ENCODE results near the gene SLC35F6.

Gene SLC35F6

DNA sequence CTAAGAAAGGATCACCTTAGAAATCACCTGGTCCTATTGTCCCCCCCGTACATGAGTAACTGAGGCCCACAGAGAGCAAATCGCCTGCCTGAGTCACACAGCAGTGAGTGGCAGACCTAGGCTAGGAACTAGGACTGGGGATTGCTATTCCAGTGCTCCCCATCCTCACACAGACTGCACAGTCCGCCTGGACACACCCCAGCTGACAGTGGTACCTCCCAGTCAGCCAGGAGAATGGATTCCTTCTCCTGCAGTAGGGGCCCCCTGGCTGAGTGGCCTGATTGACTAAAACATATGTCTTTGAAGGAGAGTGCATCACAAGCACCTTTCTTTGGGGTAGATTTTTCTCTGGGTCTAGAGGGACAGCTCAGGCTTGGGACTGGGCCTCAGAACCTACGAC is 32.4 kb upstream of the SLC35F6 start:
- TF ChIP-seq, protein P1, sequence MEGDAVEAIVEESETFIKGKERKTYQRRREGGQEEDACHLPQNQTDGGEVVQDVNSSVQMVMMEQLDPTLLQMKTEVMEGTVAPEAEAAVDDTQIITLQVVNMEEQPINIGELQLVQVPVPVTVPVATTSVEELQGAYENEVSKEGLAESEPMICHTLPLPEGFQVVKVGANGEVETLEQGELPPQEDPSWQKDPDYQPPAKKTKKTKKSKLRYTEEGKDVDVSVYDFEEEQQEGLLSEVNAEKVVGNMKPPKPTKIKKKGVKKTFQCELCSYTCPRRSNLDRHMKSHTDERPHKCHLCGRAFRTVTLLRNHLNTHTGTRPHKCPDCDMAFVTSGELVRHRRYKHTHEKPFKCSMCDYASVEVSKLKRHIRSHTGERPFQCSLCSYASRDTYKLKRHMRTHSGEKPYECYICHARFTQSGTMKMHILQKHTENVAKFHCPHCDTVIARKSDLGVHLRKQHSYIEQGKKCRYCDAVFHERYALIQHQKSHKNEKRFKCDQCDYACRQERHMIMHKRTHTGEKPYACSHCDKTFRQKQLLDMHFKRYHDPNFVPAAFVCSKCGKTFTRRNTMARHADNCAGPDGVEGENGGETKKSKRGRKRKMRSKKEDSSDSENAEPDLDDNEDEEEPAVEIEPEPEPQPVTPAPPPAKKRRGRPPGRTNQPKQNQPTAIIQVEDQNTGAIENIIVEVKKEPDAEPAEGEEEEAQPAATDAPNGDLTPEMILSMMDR (conservative IDR thresholded peaks at IDR 0.05; ENCODE audit: low read depth, low read length): no peak
- DNase-seq (ENCODE audit: low read depth): no peak

DNA sequence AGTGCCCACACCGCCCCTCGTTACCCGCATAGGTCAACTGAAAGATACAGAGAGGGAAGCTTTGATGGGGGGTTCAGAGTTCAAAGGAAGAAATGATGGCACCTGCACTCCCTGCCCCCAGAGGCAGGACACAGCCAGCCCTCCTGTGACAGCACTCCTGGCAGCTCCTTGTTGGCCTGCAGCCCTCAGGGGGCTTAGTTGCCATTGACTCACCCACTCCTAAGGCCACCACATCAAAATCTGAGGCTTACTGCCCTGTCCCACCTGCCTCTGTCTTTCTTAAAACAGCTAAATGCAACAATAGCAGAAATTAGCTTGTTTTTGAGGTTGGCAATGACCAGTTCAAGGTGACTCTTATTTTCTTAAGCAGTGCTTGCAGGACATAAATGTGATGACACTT is 31.6 kb upstream of the SLC35F6 start:
- H3K4me3 ChIP-seq (ENCODE audit: low read depth, low read length): no peak overlapping the region
- TF ChIP-seq, protein P1 (conservative IDR thresholded peaks at IDR 0.05; ENCODE audit: low read depth, low read length): no peak
- DNase-seq (ENCODE audit: low read depth): no peak

More for the DNA sequence above, 32.4 kb upstream of the SLC35F6 start:
- H3K4me3 ChIP-seq (ENCODE audit: low read depth, low read length): no peak overlapping the region

DNA sequence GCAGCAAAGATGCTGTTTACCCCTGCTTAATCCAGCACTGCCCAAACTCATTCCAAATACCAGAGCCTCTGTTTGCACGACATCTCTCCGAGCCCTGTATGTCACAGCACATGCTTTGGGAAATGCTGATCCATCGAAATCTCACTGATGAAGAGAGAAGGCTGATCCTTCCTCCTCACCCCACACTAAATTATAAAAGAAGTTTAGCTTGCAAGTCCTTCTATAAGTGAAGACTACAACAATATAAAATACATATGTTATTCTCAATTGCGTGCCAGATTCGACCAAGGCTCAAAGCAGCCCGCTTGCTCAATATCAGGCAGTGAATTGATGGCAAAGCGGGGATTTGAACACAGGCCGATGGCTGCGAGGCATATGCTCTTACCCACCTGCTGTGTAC is 30.7 kb upstream of the SLC35F6 start:
- H3K4me3 ChIP-seq (ENCODE audit: low read depth, low read length): no peak overlapping the region
- DNase-seq (ENCODE audit: low read depth): no peak
- TF ChIP-seq, protein P1 (conservative IDR thresholded peaks at IDR 0.05; ENCODE audit: low read depth, low read length): no peak

DNA sequence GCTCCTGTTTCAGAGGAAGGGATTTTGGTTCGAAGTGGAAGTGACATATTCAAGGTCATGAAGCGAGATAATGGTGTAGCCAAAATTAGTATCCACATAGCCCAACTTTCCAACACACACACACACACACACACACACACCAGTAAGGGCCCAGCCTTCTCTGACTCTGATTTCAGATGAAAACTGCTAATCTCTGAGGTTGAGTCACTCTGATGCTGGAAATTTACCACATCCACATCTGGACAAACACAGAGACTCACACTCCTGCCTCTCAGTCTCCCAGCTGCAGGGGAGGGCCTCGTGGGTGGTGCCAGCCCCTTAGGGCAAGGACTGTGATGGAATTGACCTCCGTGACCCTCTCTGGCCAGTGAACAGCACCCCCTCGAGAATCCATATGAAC is 29.0 kb upstream of the SLC35F6 start:
- TF ChIP-seq, protein P1 (conservative IDR thresholded peaks at IDR 0.05; ENCODE audit: low read depth, low read length): no peak
- DNase-seq (ENCODE audit: low read depth): peak; percentile 93

DNA sequence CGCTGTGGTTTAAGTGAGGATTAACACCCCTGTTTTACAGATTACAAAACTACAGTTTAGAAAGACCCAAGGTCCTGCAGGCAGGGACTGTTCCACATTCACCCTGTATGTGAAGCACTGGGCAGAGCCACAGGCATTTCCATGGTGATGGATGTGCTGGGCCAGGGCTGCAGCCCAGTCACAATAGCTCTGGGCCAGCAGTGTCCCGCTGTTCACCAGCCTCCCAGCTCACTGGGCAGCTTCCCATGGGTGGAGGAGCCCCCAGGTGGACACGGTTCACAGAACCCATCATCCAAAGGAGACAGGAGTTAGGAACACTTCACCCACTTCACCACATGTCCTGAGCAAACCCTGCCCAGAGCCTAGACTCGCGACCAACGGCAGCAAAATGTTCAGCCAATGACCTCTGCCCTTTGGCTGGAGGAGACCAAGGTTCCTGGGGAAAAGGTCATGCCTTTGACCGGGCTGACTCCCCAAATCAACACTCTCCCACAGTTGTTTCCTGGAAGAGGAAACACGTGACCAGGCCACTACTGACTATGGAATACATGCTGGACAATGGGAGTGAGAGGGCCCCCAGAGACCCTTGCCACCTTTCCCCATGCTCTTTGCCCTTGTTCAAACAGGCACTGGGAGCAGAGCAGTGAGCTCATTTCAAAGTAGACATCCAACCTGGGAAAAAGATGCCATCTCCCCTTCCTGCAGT is 28.0 kb upstream of the SLC35F6 start:
- TF ChIP-seq, protein P1 (conservative IDR thresholded peaks at IDR 0.05; ENCODE audit: low read depth, low read length): no peak
- H3K4me3 ChIP-seq (ENCODE audit: low read depth, low read length): no peak overlapping the region
- no peak for DNase-seq (ENCODE audit: low read depth)

More for the DNA sequence above, 29.0 kb upstream of the SLC35F6 start:
- no peak overlapping the region for H3K4me3 ChIP-seq (ENCODE audit: low read depth, low read length)

DNA sequence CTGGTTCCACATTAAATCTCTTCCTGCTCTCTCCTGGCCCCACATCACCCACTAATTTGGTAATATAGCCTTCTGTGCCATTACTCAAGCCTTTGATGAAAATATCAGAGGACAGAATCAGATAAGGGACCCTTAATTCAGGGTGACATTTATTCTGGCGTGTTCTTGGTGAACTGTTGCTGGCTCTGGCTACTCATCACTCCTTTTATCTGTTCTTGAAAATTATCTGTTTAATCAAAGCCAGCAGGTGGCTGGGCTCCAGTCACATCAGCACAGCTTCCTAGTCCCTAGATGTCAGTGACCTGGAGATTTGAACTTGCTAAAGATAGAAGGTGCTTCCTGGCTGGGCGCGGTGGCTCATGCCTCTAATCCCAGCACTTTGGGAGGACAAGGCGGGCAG is 26.9 kb upstream of the SLC35F6 start:
- no peak for DNase-seq (ENCODE audit: low read depth)
- TF ChIP-seq, protein P1 (conservative IDR thresholded peaks at IDR 0.05; ENCODE audit: low read depth, low read length): no peak
- no peak overlapping the region for H3K4me3 ChIP-seq (ENCODE audit: low read depth, low read length)

DNA sequence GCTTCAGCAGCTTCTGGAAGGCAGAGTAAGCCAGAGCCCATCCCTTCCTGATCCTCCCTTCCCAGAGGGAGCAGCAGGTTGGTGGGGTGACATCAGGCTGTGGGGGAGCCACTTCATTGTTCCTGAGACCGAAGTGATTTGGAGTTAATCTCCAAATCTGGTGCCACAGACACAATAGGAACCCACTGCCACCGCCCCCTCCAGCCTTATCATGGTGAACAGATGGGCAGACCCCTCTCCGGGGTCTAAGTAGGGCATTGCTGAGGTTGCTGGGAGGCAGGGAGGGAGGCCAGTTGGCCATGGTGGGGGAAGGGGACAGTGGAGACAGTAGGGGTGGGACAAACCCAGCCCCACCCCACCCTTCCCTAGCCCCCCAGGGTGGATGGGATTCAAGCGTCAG is 25.6 kb upstream of the SLC35F6 start:
- H3K4me3 ChIP-seq (ENCODE audit: low read depth, low read length): no peak overlapping the region

More for the DNA sequence above, 25.6 kb upstream of the SLC35F6 start:
- no peak for DNase-seq (ENCODE audit: low read depth)
- TF ChIP-seq, protein P1 (conservative IDR thresholded peaks at IDR 0.05; ENCODE audit: low read depth, low read length): no peak

Data from choroid plexus epithelial cell (primary cell).